ENCODE measurements around the gene SLC9A3.

SLC9A3 gene

DNA sequence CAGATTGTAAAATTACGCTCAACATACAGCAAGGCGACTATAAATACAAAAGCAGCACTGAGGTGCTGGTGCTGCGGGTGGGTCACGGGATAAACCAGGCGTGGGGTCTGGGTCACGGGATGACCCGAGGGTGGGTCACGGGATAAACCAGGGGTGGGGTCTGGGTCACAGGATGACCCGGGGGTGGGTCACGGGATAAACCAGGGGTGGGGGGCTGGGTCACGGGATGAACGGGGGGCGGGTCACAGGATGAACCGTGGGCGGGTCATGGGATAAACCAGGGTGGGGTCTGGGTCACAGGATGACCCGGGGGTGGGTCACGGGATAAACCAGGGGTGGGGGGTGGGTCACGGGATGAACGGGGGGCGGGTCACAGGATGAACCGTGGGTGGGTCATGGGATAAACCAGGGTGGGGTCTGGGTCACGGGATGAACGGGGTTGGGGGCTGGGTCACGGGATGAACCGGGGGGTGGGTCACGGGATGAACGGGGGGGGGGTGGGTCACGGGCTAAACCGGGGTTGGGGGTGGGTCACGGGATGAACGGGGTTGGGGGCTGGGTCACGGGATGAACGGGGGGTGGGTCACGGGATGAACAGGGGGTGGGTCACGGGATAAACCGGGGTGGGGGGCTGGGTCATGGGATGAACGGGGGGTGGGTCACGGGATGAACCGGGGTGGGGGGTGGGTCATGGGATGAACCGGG, 30.2 kb upstream of the SLC9A3 start:
- DNase-seq (ENCODE audit: low read depth): no peak

DNA sequence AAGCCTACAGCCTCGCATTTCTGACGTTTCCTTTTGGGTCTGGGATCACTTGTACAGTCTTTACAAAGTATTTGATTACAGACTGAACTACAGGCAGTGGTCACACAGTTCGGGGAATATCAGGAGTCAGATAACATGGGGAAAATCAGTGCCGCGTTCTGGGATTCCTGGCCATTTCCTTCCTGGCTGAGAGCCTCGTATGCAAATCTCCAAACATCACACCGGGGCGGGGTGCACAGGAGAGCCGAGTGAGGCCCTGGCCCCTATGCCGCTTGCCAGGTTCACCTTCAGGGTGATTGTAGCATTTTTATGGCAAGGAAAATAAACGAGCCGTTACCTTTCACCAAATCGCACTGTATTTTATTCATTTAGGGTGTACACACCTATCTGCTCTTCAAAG, 29.6 kb upstream of the SLC9A3 start:
- no peak for DNase-seq (ENCODE audit: low read depth)

- DNase-seq (ENCODE audit: low read depth): no peak
Observed at GRCh38 chr5:551406-551805, 27.2 kb upstream of the SLC9A3 start.

- DNase-seq (ENCODE audit: low read depth): no peak
Observed at GRCh38 chr5:549229-549628, 25.0 kb upstream of the SLC9A3 start.

- no peak for DNase-seq (ENCODE audit: low read depth)
Observed at GRCh38 chr5:548256-548655, 24.0 kb upstream of the SLC9A3 start.

DNA sequence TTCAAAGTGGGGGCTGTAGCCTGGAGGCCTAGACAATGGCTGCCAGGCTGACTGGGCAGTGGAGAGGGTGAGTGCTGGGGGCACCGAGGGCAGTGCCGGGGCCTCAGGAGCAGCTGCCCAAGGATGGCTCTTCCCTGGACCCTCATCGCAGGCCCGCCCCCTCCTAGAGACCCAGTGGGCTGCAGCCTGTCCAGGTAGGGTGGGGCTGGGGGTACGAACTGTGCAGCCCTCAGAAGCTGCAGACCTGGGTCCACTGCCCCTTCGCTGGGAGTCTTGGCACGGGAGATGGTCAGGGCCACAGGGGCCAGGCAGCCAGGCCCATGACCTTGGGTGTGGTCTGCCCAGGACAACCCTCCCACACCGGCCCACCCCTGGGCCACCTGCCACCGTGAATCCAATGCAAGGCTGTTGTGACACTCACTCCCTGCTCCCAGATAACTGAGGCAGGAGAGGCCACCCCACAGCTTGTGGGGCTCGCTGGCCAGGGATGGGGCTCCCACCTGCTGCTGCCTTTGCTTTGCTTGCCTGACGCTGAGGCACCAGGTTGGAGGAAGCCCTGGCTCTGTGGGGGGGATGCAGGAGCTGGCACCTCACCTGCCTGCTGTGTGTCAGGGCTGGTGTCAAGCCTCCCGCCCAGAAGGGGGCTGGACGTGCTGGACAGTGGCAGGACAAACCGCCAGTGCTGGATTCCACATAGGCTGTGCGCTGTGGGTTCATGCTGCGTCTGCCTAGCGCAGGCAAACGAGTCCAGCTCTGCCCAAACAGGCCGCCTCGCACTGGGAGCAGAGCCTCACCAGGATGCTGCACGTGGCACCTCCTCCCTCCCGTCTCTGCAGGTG, 23.1 kb upstream of the SLC9A3 start:
- DNase-seq (ENCODE audit: low read depth): no peak

DNA sequence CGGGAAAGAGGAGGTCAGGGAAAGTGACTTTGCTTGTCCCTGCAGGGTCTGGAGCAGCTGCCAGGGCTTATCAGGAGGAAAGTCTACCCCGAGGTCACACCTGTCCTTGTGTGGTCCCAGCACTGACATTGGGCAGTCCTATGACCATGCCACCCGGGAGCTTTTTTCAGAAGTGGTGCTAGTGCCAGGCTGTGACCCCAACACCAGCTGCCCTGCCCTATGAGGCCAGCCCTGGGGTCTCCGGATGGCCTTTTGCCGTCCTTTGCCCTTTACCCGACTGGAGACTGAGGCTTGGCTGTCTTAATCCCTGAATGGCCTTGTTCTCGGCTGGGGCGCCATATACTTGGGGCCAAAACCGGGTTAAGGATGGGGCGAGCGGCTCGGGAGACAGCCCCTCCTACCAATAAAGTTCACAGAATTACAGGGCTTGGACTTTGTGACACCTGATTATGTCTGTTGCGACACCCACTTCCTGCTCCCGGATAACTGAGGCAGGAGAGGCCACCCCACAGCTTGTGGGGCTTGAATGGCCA, 22.2 kb upstream of the SLC9A3 start:
- DNase-seq (ENCODE audit: low read depth): no peak

DNA sequence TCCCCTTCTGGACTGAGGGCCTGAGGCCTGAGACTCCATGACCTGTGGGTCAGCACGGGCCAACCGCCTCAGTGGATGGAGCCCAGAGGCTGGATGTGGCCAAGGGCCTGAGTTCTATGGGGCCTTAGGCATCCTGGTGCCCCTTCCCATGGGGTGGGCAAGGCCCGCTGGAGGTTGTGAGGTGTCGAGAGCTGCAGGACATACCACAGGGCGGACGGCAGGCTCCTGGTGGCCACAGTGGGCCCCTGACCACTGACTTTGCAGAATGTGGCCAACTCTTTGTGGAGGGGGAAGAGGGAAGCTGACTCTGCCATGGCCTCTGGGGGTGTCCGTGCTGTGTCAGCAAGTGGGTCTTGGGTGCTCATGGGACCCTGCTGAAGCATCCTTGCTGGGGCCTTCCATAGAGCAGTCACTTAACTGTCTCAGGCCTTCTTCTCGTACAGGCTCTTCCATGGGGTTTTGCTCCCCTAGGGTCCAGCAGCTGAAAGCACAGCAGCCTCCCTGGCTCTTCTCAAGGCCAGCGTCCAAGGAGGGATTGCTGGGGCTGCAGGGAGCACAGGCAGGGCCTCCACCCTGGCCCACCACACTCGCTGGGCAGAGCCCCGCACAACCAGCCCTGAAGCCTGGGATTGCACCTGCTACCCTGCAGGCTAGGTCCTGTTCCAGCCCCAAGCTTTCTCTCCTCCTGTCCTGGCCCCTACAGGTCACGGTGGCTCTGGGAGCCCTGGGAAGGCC, 21.6 kb upstream of the SLC9A3 start:
- no peak for DNase-seq (ENCODE audit: low read depth)

DNA sequence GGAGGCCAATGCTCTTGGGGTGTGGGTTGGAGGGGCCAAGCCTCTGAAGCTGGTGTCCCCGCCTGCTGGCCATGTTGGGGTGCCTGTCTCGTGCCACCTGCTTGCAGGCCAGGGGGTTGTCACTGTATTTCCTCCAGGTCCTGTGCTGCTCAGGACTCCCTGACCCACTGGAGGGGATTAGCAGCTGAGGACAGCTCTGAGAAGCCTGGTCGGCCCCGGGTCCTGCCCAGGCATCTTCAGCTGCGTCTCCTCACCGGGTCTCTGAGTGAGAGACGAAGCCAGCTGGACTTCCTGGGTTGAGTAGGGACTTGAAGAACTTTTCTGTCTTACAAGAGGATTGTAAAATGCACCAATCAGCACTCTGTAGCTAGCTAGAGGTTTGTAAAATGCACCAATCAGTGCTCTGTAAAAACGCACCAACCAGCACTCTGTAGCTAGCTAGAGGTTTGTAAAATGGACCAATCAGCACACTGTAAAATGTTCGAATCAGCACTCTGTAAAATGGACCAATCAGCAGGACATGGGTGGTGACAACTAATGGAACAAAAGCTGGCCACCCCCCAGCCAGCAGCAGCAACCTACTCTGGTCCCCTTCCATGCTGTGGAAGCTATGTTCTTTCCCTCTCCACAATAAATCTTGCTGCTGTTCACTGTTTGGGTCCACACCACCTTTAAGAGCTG, 20.6 kb upstream of the SLC9A3 start:
- no peak for DNase-seq (ENCODE audit: low read depth)

GRCh38 chr5:543755-544674, 19.8 kb upstream of the SLC9A3 start:
- DNase-seq (ENCODE audit: low read depth): no peak

DNA sequence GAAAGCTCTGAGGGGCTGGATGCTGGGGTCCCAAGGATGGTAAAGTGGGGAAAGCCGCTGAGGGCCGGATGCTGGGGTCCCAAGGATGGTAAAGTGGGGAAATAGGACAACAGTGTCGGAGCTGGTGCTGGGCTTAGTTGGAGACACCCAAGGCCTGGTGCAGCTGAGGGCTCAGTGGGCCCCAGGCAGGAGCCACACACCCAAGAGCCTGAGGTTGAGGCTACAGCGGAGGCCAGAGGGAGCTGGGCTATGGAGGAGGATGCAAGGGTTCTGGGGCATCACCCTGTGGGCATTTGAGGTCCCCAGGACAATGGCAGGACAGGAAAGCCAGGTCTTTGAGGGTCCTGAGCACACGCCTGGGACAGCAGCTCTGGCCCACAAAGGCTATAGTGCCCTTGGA, 19.1 kb upstream of the SLC9A3 start:
- DNase-seq (ENCODE audit: low read depth): no peak

DNA sequence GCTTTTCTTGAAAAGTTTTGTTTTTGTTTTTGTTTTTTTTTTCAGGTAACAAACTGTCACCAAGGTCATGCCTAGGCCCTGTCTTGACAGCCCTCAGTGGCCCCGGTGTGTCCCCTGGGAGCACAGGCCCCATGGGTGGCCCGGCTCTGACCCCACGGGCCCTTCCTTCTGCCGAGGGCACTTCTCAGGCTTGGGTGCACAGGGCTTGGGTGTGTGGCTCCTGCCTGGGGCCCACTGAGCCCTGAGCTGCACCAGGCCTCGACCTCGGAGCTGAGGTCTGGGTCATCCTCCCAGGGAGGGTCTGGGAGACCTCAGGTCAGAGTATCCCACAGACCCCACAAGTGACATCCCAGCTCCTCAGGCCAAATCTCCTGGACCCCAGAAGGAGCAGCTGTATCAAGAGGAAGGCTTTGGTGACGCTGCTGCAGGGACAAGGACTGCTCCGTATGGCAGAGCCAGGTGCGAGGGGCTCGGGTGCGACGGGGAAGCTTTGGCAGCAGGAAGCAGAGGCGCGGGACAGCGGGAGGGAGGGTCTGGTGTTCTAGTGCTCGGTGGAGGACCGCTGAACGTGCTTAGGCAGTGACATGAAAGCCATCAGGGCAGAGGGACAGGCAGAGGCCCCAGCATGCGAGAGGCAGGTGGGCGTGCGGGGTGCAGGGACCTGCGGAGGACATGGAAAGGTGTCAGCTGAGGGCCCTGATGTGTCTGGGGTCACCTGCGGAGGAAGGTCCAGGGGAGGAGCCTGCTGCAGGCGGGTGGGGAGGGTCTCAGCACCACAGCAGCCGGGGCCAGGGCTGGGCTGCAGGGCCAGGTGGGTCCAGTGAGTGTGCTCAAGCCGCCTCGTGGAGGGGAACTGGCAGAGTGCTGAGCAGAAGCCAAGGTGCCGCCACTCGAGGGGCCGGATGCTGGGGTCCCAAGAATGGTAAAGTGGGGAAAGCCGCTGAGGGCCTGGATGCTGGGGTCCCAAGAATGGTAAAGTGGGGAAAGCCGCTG, 18.4 kb upstream of the SLC9A3 start:
- no peak for DNase-seq (ENCODE audit: low read depth)

GRCh38 chr5:541539-542318, 17.5 kb upstream of the SLC9A3 start:
- DNase-seq (ENCODE audit: low read depth): no peak

- no peak for DNase-seq (ENCODE audit: low read depth)
Observed at GRCh38 chr5:540906-541538, 16.8 kb upstream of the SLC9A3 start.

- no peak for DNase-seq (ENCODE audit: low read depth)
Observed at GRCh38 chr5:540071-540905, 16.0 kb upstream of the SLC9A3 start.

- no peak for DNase-seq (ENCODE audit: low read depth)
Observed at GRCh38 chr5:539469-540070, 15.3 kb upstream of the SLC9A3 start.
